GM18868 (cell line): Measurements from ENCODE around the gene TEX38.
"Not testable (repeated sequence)": the region's sequence is repeated elsewhere in the genome, so short reads cannot be mapped to it uniquely, and the experiment has no call there.

Experiments used
- ATAC-seq: cut with Tn5 transposase; IDR thresholded peaks from one replicate; pipeline ENCODE4 v1.9.1; 2021; ENCODE audit warnings: mild to moderate bottlenecking, moderate library complexity; ENCODE audit not compliant: unreplicated experiment

TEX38 gene

GRCh38 chr1:46654698-46655097 lies 17.0 kb upstream of the TEX38 start:
- ATAC-seq: not testable (repeated sequence)

GRCh38 chr1:46655848-46656247 lies 15.8 kb upstream of the TEX38 start:
- no peak for ATAC-seq

- ATAC-seq: no peak
Measured at GRCh38 chr1:46656643-46657042, 15.0 kb upstream of the TEX38 start.

DNA sequence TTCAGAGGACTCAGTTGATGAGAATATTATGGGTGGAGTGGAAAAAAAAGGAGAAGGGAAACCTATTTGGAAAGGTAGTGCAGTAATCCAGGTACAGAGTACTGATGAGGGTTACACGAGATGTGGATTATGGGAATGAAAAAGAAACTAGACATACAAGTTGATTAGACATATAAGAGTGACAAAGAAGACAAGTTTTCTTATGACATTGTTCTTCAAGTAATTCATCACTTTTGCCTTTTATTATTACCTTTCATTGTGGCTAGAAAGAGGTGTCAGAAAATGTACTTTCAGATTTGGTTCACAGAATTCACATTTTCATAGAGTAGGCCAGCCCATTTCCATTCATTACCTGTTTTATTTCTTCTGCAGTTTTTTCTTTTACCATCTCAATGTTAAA lies 13.9 kb upstream of the TEX38 start:
- no peak for ATAC-seq

- ATAC-seq: no peak
Measured at GRCh38 chr1:46659307-46659870, 12.3 kb upstream of the TEX38 start.

DNA sequence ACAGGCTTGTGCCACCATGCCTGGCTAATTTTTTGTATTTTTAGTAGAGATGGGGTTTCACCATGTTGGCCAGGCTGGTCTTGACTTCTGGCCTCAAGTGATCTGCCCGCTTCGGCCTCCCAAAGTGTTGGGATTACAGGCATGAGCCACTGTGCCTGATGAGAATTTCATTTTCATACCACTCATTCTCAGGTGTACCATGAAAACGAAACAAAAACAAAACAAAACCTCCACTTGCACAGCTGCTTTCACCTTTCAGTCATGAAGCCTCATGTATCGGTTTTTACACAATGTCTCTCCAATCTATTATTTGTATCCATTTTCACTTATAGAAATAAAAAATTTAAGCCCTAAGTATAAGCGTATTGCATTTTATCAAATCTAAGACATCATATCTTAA lies 11.5 kb upstream of the TEX38 start:
- peak; percentile 84 for ATAC-seq

DNA sequence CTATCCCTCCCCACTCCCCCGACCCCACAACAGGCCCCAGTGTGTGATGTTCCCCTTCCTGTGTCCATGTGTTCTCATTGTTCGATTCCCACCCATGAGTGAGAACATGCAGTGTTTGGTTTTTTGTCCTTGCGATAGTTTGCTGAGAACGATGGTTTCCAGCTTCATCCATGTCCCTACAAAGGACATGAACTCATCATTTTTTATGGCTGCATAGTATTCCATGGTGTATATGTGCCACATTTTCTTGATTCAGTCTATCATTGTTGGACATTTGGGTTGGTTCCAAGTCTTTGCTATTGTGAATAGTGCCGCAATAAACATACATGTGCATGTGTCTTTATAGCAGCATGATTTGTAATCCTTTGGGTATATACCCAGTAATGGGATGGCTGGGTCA lies 8.7 kb upstream of the TEX38 start:
- ATAC-seq: not testable (repeated sequence)

- ATAC-seq: no peak
Measured at GRCh38 chr1:46665983-46666382, 5.7 kb upstream of the TEX38 start.

GRCh38 chr1:46667782-46668760 lies 3.6 kb upstream of the TEX38 start, which contains the start of gene ATPAF1:
ATPAF1 (minus strand) TSS chr1:46668364; CDS start chr1:46668322, 42 bp downstream.
- ATAC-seq: peak; percentile 80

DNA sequence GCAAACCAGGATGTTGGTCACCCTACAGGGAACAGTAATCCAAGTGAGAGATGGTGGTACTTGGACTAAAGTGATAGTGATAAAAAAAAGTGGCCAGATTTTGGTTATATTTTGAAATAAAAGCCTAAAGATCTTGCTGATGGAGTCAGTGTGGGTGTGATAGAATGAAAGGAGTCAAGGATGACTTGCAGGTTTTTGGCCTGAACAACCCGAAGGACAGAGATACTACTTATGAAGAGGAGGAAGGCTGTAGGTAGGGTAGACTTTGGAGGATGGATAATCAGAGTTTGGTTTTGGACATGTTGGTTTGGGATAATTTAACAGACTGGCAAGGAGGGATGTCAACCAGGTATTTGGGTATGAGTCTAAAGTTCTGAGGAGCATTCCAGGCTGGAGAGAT lies 1.5 kb upstream of the TEX38 start:
- no peak for ATAC-seq

- no peak for ATAC-seq
Measured at GRCh38 chr1:46672696-46673095, 1.0 kb downstream of the TEX38 start.

- no peak for ATAC-seq
Measured at GRCh38 chr1:46673749-46674182, 2.1 kb downstream of the TEX38 start.

DNA sequence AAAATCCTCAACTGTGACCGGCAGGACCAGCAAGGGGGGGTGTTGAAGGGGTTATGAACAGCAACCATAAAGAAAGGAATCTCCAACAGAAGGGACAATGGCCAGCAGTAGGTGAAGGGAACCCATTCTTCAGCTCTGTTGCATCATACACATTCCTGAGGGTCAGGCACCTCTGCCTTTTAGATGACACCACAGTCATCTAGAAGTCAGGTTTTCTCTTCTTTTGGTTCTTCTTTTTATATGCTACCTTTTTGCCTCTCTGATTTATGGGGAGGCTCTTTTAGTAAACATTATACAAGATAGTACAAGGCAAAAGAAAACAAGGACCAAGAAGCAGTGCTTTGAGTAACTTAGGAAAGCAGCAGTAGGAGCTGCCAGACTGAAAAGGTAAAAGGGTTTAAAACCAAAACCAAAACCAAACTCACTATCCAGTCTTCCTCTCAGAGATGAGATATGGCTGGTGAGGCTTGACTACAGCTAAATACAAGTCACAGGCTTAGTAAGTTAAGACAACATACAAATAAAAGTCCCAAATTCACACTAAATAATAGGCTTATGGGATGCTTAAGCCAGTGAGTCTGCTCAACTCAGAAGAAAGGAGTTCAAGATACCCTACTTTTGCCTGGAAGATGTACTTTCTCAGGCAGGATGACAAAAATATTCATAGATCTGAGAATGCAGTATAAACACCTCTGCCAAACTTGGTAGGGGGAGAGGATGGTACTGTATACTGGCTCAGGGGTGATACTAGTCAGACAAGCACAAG lies 4.1 kb downstream of the TEX38 start:
- peak; percentile 83 for ATAC-seq

GRCh38 chr1:46676531-46676930 lies 4.9 kb downstream of the TEX38 start:
- ATAC-seq: no peak

DNA sequence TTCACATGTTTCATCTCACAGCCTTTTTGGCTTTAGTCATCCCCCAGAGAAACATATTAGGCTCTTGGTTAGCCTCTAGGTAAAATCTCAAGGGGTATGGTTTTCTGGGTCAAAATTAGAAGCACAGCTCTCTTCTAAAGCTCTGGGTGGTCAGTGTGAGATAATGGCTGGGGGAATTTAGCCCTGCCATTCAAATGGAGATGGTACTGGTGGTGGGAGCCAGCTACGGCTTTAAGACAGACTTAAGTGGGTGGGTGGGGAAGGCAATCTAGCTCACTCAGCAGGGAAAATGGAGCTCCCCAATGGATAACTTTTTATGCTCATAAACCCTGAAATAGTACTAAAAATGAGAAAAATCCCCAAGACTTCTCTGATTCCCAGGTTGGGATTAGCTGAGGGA lies 5.7 kb downstream of the TEX38 start:
- no peak for ATAC-seq

GRCh38 chr1:46679789-46680573 lies 8.3 kb downstream of the TEX38 start:
- no peak for ATAC-seq

DNA sequence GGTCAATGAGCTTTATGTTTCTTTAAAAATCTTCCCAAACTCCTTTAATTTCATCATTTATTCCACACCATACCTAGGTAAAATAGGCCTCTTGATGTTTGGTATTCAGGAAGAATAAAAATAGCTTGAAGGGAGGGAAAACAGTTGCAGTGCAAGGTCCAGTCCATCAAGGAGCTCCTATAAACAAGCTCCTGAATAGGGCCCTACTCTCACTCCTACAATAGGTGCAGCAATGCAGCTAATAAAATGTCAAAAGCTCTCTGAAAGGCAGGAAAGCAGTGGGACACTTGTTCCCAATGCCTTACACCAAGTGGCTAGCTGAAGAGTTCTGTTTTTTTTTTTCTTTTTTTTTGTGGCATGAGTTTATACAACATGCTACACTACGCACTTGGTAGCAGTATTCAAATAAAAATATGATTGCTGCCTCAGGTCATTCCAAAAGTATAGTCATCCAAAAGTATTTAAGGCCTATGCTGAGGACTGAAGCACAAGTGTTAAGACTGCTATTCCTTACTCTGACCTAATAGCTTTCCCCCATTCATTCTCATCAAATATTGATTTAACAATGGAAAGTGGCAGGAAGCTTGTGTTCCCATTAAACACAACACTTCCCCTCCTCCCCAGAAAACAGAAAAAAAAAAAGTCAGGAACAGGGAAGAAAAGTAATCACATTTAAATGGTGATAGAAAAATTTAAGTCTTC lies 9.8 kb downstream of the TEX38 start:
- no peak for ATAC-seq

DNA sequence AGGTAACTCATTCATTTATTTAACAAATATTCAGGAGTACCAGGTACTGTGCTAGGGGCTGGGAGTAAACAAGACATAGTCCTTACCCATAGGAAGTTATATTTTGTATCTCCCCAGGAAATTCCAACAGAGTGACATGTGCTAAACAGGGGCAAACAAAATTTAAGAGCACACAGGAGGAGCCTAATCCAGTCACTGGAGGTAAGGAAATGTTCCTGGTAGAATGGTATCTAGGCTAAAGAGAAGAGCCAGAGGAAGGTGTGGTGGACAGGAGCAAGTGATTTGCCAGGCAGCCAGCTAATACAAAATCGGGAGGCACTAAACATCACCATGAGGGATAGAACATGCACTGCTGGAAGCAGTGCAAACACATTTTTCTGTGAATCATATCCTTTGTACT lies 10.4 kb downstream of the TEX38 start:
- no peak for ATAC-seq

GRCh38 chr1:46684670-46685069 lies 13.0 kb downstream of the TEX38 start:
- no peak for ATAC-seq

DNA sequence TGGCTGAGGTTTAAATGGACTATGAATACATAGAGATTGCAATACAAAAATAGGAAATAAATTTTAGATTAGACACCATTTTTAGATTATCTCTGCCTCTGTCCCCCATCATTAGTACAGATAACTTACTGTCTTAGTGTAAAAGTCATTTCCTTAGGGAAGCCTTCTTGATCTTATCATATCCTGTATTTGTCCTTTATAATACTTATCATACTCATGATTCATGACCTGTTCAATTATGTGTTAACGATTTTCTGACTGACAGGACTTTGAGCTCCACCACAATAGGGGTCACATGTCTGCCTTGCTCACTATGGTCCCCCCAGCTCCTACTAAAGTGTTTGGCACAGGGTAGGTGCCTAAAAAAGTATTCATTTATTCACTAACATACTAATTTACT lies 14.6 kb downstream of the TEX38 start:
- no peak for ATAC-seq
